Neural cell (in vitro differentiated cells): ENCODE results near the gene BTNL8. TPM values are rescaled to one million over a fixed set of nuclear protein-coding genes. Genes with fewer than 3 reads are reported as not detected.

Source experiments
- H2AFZ ChIP-seq: fragments of 200-600, 300-800 bp; sonication (generic), shearing (Covaris generic); 2 replicates; pipeline ENCODE4 v1.6.0; 2014; ENCODE audit warnings: low read depth, mild to moderate bottlenecking, antibody characterized with exemption, low read length, moderate library complexity
- H3F3A ChIP-seq: fragments of 200-600 bp; shearing (Covaris generic); 2 replicates; pipeline ENCODE4 v1.6.1; 2016; ENCODE audit warnings: mild to moderate bottlenecking, moderate library complexity, mixed read lengths, antibody characterized with exemption, low read length; ENCODE audit not compliant: insufficient read depth, poor library complexity, severe bottlenecking
- H3K27ac ChIP-seq: fragments of 200-600, 300-800 bp; sonication (generic), shearing (Covaris generic); 2 replicates; pipeline ENCODE4 v1.5.1; 2014; ENCODE audit warnings: mild to moderate bottlenecking, low read length, moderate library complexity
- H3K27me3 ChIP-seq: fragments of 300-800, 200-600 bp; sonication (generic), shearing (Covaris generic); 2 replicates; pipeline ENCODE4 v1.6.0; 2014; ENCODE audit warnings: mild to moderate bottlenecking, low read depth, low read length, moderate library complexity; ENCODE audit not compliant: insufficient read depth
- H3K36me3 ChIP-seq: fragments of 300-800, 200-600 bp; sonication (generic), shearing (Covaris generic); 2 replicates; pipeline ENCODE4 v1.5.1; 2014; ENCODE audit warnings: mild to moderate bottlenecking, antibody characterized with exemption, low read length, moderate library complexity; ENCODE audit not compliant: insufficient read depth
- H3K4me2 ChIP-seq: fragments of 300-800, 200-600 bp; sonication (generic), shearing (Covaris generic); 2 replicates; pipeline ENCODE4 v1.6.0; 2014; ENCODE audit warnings: mild to moderate bottlenecking, low read length
- H3K4me3 ChIP-seq: fragments of 300-800, 200-600 bp; sonication (generic), shearing (Covaris generic); 2 replicates; pipeline ENCODE4 v1.5.1; 2014; ENCODE audit warnings: mild to moderate bottlenecking, low read length, moderate library complexity
- H3K79me2 ChIP-seq: fragments of 200-600 bp; shearing (Covaris generic); replicated peaks from 2 replicates; pipeline ENCODE4 v1.6.0; 2014; ENCODE audit warnings: mild to moderate bottlenecking, low read length, moderate library complexity; ENCODE audit not compliant: insufficient read depth
- H3K9ac ChIP-seq: fragments of 300-800, 200-600 bp; sonication (generic), shearing (Covaris generic); 2 replicates; pipeline ENCODE4 v1.6.1; 2016; ENCODE audit warnings: mild to moderate bottlenecking, low read length, mixed read lengths
- H3K9me2 ChIP-seq: fragments of 200-600 bp; shearing (Covaris generic); 2 replicates; pipeline ENCODE4 v1.6.1; 2016; ENCODE audit warnings: mild to moderate bottlenecking, low read length, mixed read lengths; ENCODE audit not compliant: insufficient read depth
- H3K9me3 ChIP-seq: fragments of 200-600, 300-800 bp; sonication (generic), shearing (Covaris generic); 2 replicates; pipeline ENCODE4 v1.6.1; 2016; ENCODE audit warnings: mild to moderate bottlenecking, mixed run types, low read length, moderate library complexity, mixed read lengths
- H4K20me1 ChIP-seq: fragments of 200-600 bp; shearing (Covaris generic); 2 replicates; pipeline ENCODE4 v1.6.1; 2016; ENCODE audit warnings: mild to moderate bottlenecking, mixed run types; ENCODE audit not compliant: insufficient read depth
- CTCF ChIP-seq: fragments of 450-650 bp; IDR thresholded peaks from 2 replicates; pipeline ENCODE4 v1.5.1; 2014; ENCODE audit warnings: antibody characterized with exemption, mild to moderate bottlenecking, moderate library complexity; ENCODE audit not compliant: poor library complexity, severe bottlenecking
- EP300 ChIP-seq: fragments of 450-650 bp; conservative IDR thresholded peaks from 2 replicates; pipeline ENCODE4 v1.6.1; 2014; ENCODE audit warnings: antibody characterized with exemption, mild to moderate bottlenecking, moderate library complexity; ENCODE audit not compliant: poor library complexity, severe bottlenecking
- EZH2 ChIP-seq: fragments of 200-600, 300-800 bp; shearing (Covaris generic), sonication (generic); IDR thresholded peaks from 2 replicates; pipeline ENCODE4 v1.6.1; 2014; ENCODE audit warnings: antibody characterized with exemption, low read length, borderline replicate concordance, mild to moderate bottlenecking; ENCODE audit not compliant: insufficient read depth, poor library complexity, severe bottlenecking
- MXI1 ChIP-seq: fragments of 450-650 bp; conservative IDR thresholded peaks from 2 replicates; pipeline ENCODE4 v1.6.1; 2014; ENCODE audit warnings: antibody characterized with exemption, mild to moderate bottlenecking; ENCODE audit not compliant: poor library complexity, severe bottlenecking
- POLR2AphosphoS5 ChIP-seq: IDR thresholded peaks from 2 replicates; pipeline ENCODE4 v1.6.1; 2012
- RAD21 ChIP-seq: fragments of 450-650 bp; conservative IDR thresholded peaks from 2 replicates; pipeline ENCODE4 v1.6.1; 2014; ENCODE audit warnings: antibody characterized with exemption, mild to moderate bottlenecking, moderate library complexity
- SMC3 ChIP-seq: fragments of 450-650 bp; conservative IDR thresholded peaks from 2 replicates; pipeline ENCODE4 v1.6.1; 2014; ENCODE audit warnings: antibody characterized with exemption, mild to moderate bottlenecking, moderate library complexity; ENCODE audit not compliant: poor library complexity
- TAF1 ChIP-seq: IDR thresholded peaks from 2 replicates; pipeline ENCODE4 v1.6.1; 2012; ENCODE audit warnings: low read depth
- polyA plus RNA-seq: library from polyadenylated mRNA; depleted of rRNA; stranded (reverse); fragments of >200 nt; gene quantifications from 2 replicates; pipeline ENCODE4 v1.2.3, GENCODE V29; 2014
- TF ChIP-seq, protein P1 (sequence below): IDR thresholded peaks from 2 replicates; pipeline ENCODE4 v1.6.1; 2012; ENCODE audit warnings: borderline replicate concordance

Gene BTNL8
- polyA plus RNA-seq, 1 donor from 2014 or later, result not detected

DNA sequence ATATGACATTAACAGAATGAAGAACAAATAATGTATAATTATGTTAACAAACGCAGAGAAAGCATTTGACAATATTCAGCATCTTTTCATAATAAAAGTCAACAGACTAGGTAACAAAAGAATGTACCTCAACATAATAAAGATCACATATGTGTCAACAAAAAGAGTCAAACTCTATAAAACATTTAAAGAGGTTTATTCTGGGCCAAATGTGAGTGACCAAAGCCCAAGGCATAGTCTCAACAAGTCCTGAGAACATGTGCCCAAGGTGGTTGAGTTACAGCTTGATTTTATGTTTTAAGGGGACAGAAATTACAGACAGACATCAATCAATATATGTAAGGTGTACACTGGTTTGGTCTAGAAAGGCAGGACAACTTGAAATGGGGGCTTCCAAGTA, 19.4 kb downstream of the BTNL8 start:
- H3K9me3 ChIP-seq, result no peaks in the 10 kb centered on the region
- no peaks in the 10 kb centered on the region for H3F3A ChIP-seq
- no peak overlapping the region for H3K9ac ChIP-seq
- H2AFZ ChIP-seq, result no peak overlapping the region
- TF ChIP-seq POLR2AphosphoS5 (no peak), CTCF (no peak), EZH2 (no peak), SMC3 (no peak), RAD21 (no peak), EP300 (no peak), TAF1 (no peak), MXI1 (no peak)
- TF ChIP-seq, protein P1, sequence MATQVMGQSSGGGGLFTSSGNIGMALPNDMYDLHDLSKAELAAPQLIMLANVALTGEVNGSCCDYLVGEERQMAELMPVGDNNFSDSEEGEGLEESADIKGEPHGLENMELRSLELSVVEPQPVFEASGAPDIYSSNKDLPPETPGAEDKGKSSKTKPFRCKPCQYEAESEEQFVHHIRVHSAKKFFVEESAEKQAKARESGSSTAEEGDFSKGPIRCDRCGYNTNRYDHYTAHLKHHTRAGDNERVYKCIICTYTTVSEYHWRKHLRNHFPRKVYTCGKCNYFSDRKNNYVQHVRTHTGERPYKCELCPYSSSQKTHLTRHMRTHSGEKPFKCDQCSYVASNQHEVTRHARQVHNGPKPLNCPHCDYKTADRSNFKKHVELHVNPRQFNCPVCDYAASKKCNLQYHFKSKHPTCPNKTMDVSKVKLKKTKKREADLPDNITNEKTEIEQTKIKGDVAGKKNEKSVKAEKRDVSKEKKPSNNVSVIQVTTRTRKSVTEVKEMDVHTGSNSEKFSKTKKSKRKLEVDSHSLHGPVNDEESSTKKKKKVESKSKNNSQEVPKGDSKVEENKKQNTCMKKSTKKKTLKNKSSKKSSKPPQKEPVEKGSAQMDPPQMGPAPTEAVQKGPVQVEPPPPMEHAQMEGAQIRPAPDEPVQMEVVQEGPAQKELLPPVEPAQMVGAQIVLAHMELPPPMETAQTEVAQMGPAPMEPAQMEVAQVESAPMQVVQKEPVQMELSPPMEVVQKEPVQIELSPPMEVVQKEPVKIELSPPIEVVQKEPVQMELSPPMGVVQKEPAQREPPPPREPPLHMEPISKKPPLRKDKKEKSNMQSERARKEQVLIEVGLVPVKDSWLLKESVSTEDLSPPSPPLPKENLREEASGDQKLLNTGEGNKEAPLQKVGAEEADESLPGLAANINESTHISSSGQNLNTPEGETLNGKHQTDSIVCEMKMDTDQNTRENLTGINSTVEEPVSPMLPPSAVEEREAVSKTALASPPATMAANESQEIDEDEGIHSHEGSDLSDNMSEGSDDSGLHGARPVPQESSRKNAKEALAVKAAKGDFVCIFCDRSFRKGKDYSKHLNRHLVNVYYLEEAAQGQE, result no peak
- no peak overlapping the region for H3K4me2 ChIP-seq
- H3K27me3 ChIP-seq, result no peaks in the 10 kb centered on the region
- no peaks in the 10 kb centered on the region for H3K36me3 ChIP-seq
- H3K27ac ChIP-seq, result no peak overlapping the region
- H3K9me2 ChIP-seq, result no peaks in the 10 kb centered on the region
- no peaks in the 10 kb centered on the region for H4K20me1 ChIP-seq
- no peaks in the 10 kb centered on the region for H3K79me2 ChIP-seq
- H3K4me3 ChIP-seq, result no peak overlapping the region

DNA sequence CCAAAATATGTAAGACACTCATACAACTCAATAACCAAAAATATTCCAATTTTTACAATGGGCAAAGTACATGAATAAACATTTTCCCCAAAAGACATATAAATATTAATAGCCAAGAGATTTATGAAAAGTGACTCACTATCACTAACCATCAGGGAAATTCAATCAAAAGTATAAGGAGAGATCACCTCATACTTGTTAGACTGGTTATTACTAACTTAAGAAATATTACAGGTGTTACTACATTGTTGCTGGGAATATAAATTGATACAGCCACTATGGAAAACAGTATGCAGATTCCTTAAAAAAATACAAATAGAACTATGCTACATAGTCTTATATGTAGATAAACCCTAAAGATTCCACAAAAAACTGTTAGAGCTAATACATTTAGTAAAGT, 21.8 kb downstream of the BTNL8 start:
- Histone ChIP-seq H4K20me1 (no peaks in the 10 kb centered on the region), H3K9me3 (peaks cover 4% of the 10 kb centered on the region), H3K9me2 (no peaks in the 10 kb centered on the region), H3K9ac (no peak overlapping the region), H3K4me3 (no peak overlapping the region), H3K27me3 (no peaks in the 10 kb centered on the region), H3K27ac (no peak overlapping the region), H3K79me2 (no peaks in the 10 kb centered on the region), H3F3A (no peaks in the 10 kb centered on the region), H3K36me3 (no peaks in the 10 kb centered on the region), H3K4me2 (no peak overlapping the region), H2AFZ (no peak overlapping the region)
- TF ChIP-seq TAF1, result no peak
- no peak for TF ChIP-seq SMC3
- no peak for TF ChIP-seq EZH2
- no peak for TF ChIP-seq EP300
- TF ChIP-seq, protein P1, result no peak
- TF ChIP-seq CTCF, result no peak
- no peak for TF ChIP-seq MXI1
- TF ChIP-seq POLR2AphosphoS5, result no peak
- TF ChIP-seq RAD21, result no peak
